Heart right ventricle (tissue), 16 donors: ENCODE results near the gene ATRX. TPM values are rescaled to one million over a fixed set of nuclear protein-coding genes. Genes with fewer than 3 reads are reported as not detected.

Source experiments
- ATAC-seq, 8 donors: fragments of 200-7000 bp; cut with Tn5 transposase; one replicate each; pipeline ENCODE4 v1.9.1; 2020; ENCODE audit warnings: mild to moderate bottlenecking in 8 of 8, moderate library complexity in 8 of 8, moderate number of reproducible peaks in 1 of 8
- DNase-seq, 2 donors: peaks; one replicate each; pipeline ENCODE4 v3.0.0-alpha.2; 2020
- H3K27ac ChIP-seq, 10 donors: fragments of 200-600 bp; sonication (generic) in 2 of 10; one replicate each; pipeline versions ENCODE4 v1.5.0 to v1.8.0; 2020 to 2022; ENCODE audit warnings: mild to moderate bottlenecking in 3 of 10
- H3K27me3 ChIP-seq, 7 donors: fragments of 200-600 bp; one replicate each; pipeline ENCODE4 v1.8.0; 2021 to 2022; ENCODE audit warnings: mild to moderate bottlenecking in 2 of 7
- H3K36me3 ChIP-seq, 9 donors: fragments of 200-600 bp; sonication (generic) in 1 of 9; one replicate each; pipeline versions ENCODE4 v1.5.0 to v1.8.0; 2020 to 2022; ENCODE audit warnings: mild to moderate bottlenecking in 2 of 9
- H3K4me1 ChIP-seq, 9 donors: fragments of 200-600 bp; sonication (generic) in 1 of 9; one replicate each; pipeline versions ENCODE4 v1.5.0 to v1.8.0; 2020 to 2022; ENCODE audit warnings: mild to moderate bottlenecking in 4 of 9
- H3K4me3 ChIP-seq, 10 donors: fragments of 200-600 bp; sonication (generic) in 2 of 10; one replicate each; pipeline versions ENCODE4 v1.5.0 to v1.8.0; 2020 to 2022; ENCODE audit warnings: mild to moderate bottlenecking in 7 of 10, moderate library complexity in 2 of 10
- H3K9me3 ChIP-seq, 11 donors: fragments of 200-600 bp in 10 of 11; sonication (generic) in 2 of 11; one replicate each; pipeline versions ENCODE4 v1.5.0 to v1.8.0; 2013 to 2022; ENCODE audit warnings: mild to moderate bottlenecking in 2 of 11, control low read depth in 1 of 11, moderate library complexity in 1 of 11
- WGBS, 2 donors: extraction: QIAGEN DNeasy Blood & Tissue Kit; methylation state at CpG; one replicate each; pipeline ENCODE4 v1.1.7; 2013; ENCODE audit warnings: inconsistent platforms in 1 of 2; 5-methylcytosine and 5-hydroxymethylcytosine counted together
- intact Hi-C, 10 donors: fragments of 100-400 bp; cut with DNase I; formaldehyde crosslinking; loops; one replicate each; pipeline versions ENCODE4 v1.11.1 to v1.14.2; 2022
- polyA plus RNA-seq, 2 donors: library from polyadenylated mRNA; stranded (reverse); fragments of 200-250 nt; gene quantifications; one replicate each; pipeline ENCODE4 v1.2.3, GENCODE V29; 2013
- total RNA-seq, 10 donors: library from RNA; stranded (reverse); fragmentation: NEBNext Ultra II Directional in 3 of 10; extraction: Animal tissue kit (Norgen Biotek cat#: 25700) in 3 of 10; gene quantifications; one replicate each; pipeline versions ENCODE4 v1.2.1 to v1.2.4, GENCODE V29; 2021 to 2023
- TF ChIP-seq, protein P1 (sequence below), 9 donors: fragments of 200-600 bp; sonication (generic) in 2 of 9; IDR thresholded peaks; one replicate each; pipeline versions ENCODE4 v1.5.0 to v1.8.0; 2021 to 2022; ENCODE audit warnings: antibody characterized with exemption in 9 of 9, mild to moderate bottlenecking in 5 of 9, moderate library complexity in 1 of 9
- donor health status: Arrhythmogenic right ventricular cardiomyopathy.
- donor health status: ischemic (EF 13 %, LVEDD 7.1; RV severe dilation, severe dysfunction).
- donor health status: healthy with polysubstance abuse.
- donor health status: DM: no; HTN: yes; CAD: no.
- donor health status: DM: no; HTN: no; CAD: no.
- donor health status: ischemic (EF 25% LVEDD 6.9; RV normal size, moderate dysfunction).
- donor health status: ischemic (EF 25% LVEDD 5.7; RV mildly dilated, moderate dysfunction).
- donor health status: healthy.
- donor health status: DM: yes; HTN: yes; CAD: no.
- donor health status: Ischemic cardiomyopathy.
- donor health status: ischemic (EF 35%, LVEDD 5.7; RV mildly dilated, moderate dysfunction).
- donor health status: nonischemic (EF 11% LVEDD 7.7; RV severe dilation, severe dysfunction).
- donor health status: DM: yes; HTN: yes; CAD: no.
- donor health status: PGD.
- donor health status: ischemic (EF 29% LVEDD 5.4; RV normal size, mild dysfunction).
- donor health status: nonischemic (EF 23%, LVEDD 6.1; RV moderate dilation, normal function).

Gene ATRX
- total and polyA plus RNA-seq, 12 donors, result 8.1 to 107 (median 88.6) TPM

DNA sequence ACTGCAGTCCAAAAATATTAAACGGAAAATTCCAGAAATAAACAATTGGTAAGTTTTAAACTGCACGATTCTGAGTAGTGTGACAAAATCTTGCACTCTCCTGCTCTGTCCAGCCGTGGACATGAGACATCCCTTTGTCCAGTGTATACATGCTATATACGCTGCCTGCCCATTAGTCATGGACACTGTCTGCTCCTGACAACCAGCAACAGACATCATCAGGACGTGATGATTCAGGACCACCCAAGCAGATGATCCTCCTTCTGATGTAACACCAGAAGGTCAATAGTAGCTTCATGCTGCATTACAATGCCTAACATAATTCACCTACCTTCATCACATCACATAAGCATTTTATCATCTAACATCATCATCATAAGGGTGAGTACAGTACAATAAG is 36.3 kb downstream of the ATRX start:
- intact Hi-C loops, result no loop called here
- WGBS, 2 donors, result 72 to 76% methylated on average over 5 of the region's 5 CpGs

DNA sequence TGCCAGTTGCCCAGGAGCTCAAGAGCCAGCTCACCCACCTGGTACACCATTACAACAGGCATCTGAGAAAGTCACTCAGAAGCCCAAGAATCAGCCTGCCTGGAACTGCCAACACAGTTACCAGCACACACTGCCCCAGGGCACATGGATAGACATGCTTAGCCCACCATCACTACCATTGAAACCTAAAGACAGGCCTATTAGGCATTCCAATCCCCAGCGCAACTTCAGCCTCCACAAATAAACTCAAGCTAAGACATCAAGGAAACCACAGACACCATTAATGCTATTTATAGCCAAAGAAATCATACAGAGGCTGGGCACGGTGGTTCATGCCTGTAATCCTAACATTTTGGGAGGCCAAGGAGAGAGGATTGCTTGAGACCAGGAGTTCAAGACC is 42.3 kb downstream of the ATRX start:
- no peak overlapping the region for H3K4me3 ChIP-seq
- H3K4me1 ChIP-seq, result peaks cover 0 to 38% (median 15%) of the 10 kb centered on the region in 9 donors
- no peaks in the 10 kb centered on the region for H3K9me3 ChIP-seq
- peak in 1 of 8 donors; percentile 23 for ATAC-seq
- DNase-seq, result no peak
- no peaks in the 10 kb centered on the region for H3K36me3 ChIP-seq
- no peaks in the 10 kb centered on the region for H3K27me3 ChIP-seq
- intact Hi-C loops, result loop anchor here in 1 of 10 donors (1.0 kb wide), 1 partner anchor 26 kb away; no protein-coding TSS in a partner anchor
- 50 to 62% methylated on average over 2 of the region's 2 CpGs for WGBS, 2 donors
- H3K27ac ChIP-seq, result peak overlapping the region in 2 of 10 donors; percentile 1 to 41
- TF ChIP-seq, protein P1, sequence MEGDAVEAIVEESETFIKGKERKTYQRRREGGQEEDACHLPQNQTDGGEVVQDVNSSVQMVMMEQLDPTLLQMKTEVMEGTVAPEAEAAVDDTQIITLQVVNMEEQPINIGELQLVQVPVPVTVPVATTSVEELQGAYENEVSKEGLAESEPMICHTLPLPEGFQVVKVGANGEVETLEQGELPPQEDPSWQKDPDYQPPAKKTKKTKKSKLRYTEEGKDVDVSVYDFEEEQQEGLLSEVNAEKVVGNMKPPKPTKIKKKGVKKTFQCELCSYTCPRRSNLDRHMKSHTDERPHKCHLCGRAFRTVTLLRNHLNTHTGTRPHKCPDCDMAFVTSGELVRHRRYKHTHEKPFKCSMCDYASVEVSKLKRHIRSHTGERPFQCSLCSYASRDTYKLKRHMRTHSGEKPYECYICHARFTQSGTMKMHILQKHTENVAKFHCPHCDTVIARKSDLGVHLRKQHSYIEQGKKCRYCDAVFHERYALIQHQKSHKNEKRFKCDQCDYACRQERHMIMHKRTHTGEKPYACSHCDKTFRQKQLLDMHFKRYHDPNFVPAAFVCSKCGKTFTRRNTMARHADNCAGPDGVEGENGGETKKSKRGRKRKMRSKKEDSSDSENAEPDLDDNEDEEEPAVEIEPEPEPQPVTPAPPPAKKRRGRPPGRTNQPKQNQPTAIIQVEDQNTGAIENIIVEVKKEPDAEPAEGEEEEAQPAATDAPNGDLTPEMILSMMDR (IDR thresholded peaks at IDR 0.05), result no peak

More for the DNA sequence above, 36.3 kb downstream of the ATRX start:
- Histone ChIP-seq H3K27me3 (no peaks in the 10 kb centered on the region), H3K27ac (no peak overlapping the region), H3K36me3 (no peaks in the 10 kb centered on the region), H3K9me3 (peaks cover 0 to 13% (median 0%) of the 10 kb centered on the region in 11 donors), H3K4me1 (peaks cover 0 to 2% (median 0%) of the 10 kb centered on the region in 9 donors), H3K4me3 (no peak overlapping the region)
- ATAC-seq (no peak), DNase-seq (no peak)
- TF ChIP-seq, protein P1 (IDR thresholded peaks at IDR 0.05), result no peak

DNA sequence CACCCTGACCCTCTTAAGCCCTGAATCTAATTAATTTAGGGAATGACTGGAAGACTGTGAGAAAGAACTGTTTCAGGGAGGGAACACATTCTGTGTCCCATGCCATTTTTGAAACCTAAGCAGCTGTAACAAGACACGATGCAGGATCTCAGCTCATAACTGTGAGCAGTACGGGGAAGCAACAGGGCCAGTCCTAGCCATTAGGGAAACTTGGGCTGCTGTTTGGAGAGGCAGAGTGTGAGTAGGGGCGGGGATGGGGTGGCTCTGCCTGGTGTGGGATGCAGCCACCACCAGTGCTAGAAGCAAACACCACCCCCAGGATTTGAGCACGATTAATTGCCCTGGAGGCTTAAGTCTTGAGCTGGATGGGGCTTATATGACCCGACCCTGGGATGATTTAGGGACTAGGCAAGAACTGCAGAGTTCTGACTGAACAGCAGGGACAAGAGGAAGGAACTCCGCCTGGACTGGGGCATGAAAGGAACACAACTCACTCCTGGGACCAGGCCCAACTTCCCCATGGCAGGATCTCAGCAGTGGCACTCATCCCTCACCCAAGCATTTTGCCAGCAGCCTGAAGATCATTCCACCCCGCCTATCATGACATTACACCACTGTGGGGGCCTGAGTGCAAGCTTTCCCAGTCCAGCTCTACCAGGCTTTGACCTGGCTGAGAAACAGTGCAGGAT is 43.1 kb downstream of the ATRX start:
- Histone ChIP-seq H3K27me3 (no peaks in the 10 kb centered on the region), H3K9me3 (no peaks in the 10 kb centered on the region), H3K4me1 (peaks cover 0 to 38% (median 15%) of the 10 kb centered on the region in 9 donors), H3K36me3 (no peaks in the 10 kb centered on the region), H3K27ac (peak overlapping the region in 3 of 10 donors; percentile 1 to 41 (median 10)), H3K4me3 (no peak overlapping the region)
- peak; percentile 11 to 27 for DNase-seq
- peak; percentile 52 to 90 (median 84) for ATAC-seq
- 43 to 44% methylated on average over 7 of the region's 7 CpGs for WGBS, 2 donors
- TF ChIP-seq, protein P1 (IDR thresholded peaks at IDR 0.05), result no peak
- intact Hi-C loops, result no loop called here

DNA sequence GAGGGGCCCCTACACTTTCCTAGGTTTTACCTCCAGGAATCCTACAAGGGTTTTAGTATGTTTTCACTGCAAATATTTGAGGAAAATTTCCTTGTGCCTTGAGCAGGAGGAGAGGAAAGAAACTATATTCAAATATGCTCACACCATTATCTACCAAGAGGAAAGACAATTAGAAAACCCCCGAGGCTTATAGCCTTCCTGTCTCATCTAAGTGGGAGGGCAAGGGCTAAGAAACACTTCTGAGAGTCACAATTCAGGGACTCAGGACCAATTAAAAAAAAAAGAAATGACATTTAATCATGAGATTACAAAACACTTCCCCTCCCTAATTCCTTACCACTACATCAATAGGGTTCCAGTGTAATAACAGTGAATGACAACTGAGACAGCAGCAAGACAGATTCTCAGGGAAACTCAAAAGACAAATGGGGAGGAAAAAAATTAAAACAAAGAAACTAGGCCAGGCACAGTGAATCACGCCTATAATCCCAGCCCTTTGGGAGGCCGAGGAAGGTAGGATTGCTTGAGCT is 45.6 kb downstream of the ATRX start:
- Histone ChIP-seq H3K4me3 (no peak overlapping the region), H3K36me3 (no peaks in the 10 kb centered on the region), H3K27me3 (no peaks in the 10 kb centered on the region), H3K9me3 (no peaks in the 10 kb centered on the region), H3K27ac (no peak overlapping the region), H3K4me1 (peaks cover 0 to 38% (median 15%) of the 10 kb centered on the region in 9 donors)
- ATAC-seq (no peak), DNase-seq (no peak)
- 42 to 43% methylated on average over 3 of the region's 3 CpGs for whole genome bisulfite sequencing, 2 donors
- intact Hi-C loops, result no loop called here
- TF ChIP-seq, protein P1 (IDR thresholded peaks at IDR 0.05), result no peak
